Transverse colon (tissue), 3 donors: Measurements from ENCODE around the gene MRPL41.

Source experiments
- EP300 ChIP-seq: sonication (generic); formaldehyde crosslinking; IDR thresholded peaks from one replicate; pipeline ENCODE4 v1.6.1; 2017; ENCODE audit warnings: antibody characterized with exemption, low read depth
- POLR2A ChIP-seq: fragments of 450-650 bp; IDR thresholded peaks from one replicate; pipeline ENCODE4 v1.6.1; 2016; ENCODE audit warnings: antibody characterized with exemption, mild to moderate bottlenecking, moderate library complexity
- TF ChIP-seq, protein P1 (sequence below), 5 experiments: fragments of 200-600 bp in 3 of 5; fragments of 450-650 bp in 2 of 5; sonication (generic) in 3 of 5; IDR thresholded peaks; 1 replicate in 2 of 5; 2 replicates in 3 of 5; pipeline ENCODE4 v1.5.1; 2016 to 2017; ENCODE audit warnings: antibody characterized with exemption in 5 of 5, inconsistent platforms in 3 of 5, mild to moderate bottlenecking in 2 of 5, moderate library complexity in 1 of 5

GRCh38 chr9:137574192-137574591 lies 22.5 kb downstream of the MRPL41 start:
- TF ChIP-seq, protein P1, sequence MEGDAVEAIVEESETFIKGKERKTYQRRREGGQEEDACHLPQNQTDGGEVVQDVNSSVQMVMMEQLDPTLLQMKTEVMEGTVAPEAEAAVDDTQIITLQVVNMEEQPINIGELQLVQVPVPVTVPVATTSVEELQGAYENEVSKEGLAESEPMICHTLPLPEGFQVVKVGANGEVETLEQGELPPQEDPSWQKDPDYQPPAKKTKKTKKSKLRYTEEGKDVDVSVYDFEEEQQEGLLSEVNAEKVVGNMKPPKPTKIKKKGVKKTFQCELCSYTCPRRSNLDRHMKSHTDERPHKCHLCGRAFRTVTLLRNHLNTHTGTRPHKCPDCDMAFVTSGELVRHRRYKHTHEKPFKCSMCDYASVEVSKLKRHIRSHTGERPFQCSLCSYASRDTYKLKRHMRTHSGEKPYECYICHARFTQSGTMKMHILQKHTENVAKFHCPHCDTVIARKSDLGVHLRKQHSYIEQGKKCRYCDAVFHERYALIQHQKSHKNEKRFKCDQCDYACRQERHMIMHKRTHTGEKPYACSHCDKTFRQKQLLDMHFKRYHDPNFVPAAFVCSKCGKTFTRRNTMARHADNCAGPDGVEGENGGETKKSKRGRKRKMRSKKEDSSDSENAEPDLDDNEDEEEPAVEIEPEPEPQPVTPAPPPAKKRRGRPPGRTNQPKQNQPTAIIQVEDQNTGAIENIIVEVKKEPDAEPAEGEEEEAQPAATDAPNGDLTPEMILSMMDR (IDR thresholded peaks at IDR 0.05): no peak
- TF ChIP-seq EP300: no peak
- no peak for TF ChIP-seq POLR2A
